ENCODE results near the gene GSN. TPM values are rescaled to one million over a fixed set of nuclear protein-coding genes. Genes with fewer than 3 reads are reported as not detected.

GSN gene
- polyA plus RNA-seq, 2 of the 4 experiments (the other 2 are of a cell fraction) = 33.7 to 77.2 TPM

DNA sequence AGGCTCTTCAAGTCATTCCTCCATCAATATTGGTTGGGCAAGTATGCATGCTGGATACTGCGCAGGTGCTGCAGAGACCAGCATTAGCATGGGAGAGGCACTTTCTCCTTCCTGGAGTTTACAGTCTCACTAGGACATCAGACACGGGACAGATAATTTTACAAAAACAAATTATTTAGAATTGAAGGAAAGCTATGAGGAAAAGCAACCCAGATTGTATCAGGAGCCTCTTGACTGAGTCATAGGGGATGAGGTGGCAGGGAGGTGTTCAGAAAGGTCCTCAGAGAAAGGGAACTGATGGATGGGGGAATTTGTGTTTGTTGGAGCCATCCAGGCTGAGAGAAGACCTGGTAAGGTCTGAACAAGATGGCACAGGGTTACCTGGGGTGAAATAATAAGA lies 41.8 kb upstream of the GSN start:
- no peak for FAIRE-seq
- no peak overlapping the region for H3K4me2 ChIP-seq
- ChIA-PET CTCF (interaction anchor here (0.6 to 9.3 kb wide), 7 partner anchors 8 to 278 kb away, joined by 3 to 74 read pairs (median 6); no protein-coding TSS in a partner anchor), POLR2A (interaction anchor here (0.6 kb wide), 1 partner anchor 42 kb away, joined by 3 read pairs; the partner anchor contains the start of gene GSN)
- TF ChIP-seq HEYL (CRISPR knock-in tag; IDR thresholded peaks at IDR 0.05) = no peak
- no peak for TF ChIP-seq GATA3 (IDR thresholded peaks at IDR 0.05; ENCODE audit: borderline replicate concordance)
- no peak for TF ChIP-seq CBX2 (IDR thresholded peaks at IDR 0.05; ENCODE audit: borderline replicate concordance, low read depth)
- no peak for TF ChIP-seq ZSCAN20 (CRISPR knock-in tag; IDR thresholded peaks at IDR 0.05)
- TF ChIP-seq, protein P1, sequence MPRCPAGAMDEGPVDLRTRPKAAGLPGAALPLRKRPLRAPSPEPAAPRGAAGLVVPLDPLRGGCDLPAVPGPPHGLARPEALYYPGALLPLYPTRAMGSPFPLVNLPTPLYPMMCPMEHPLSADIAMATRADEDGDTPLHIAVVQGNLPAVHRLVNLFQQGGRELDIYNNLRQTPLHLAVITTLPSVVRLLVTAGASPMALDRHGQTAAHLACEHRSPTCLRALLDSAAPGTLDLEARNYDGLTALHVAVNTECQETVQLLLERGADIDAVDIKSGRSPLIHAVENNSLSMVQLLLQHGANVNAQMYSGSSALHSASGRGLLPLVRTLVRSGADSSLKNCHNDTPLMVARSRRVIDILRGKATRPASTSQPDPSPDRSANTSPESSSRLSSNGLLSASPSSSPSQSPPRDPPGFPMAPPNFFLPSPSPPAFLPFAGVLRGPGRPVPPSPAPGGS (IDR thresholded peaks at IDR 0.05) = no peak
- TF ChIP-seq TFCP2L1 (CRISPR knock-in tag; IDR thresholded peaks at IDR 0.05) = no peak
- no peak for TF ChIP-seq CHD2 (IDR thresholded peaks at IDR 0.05; ENCODE audit: low read length, partially characterized antibody)
- TF ChIP-seq, protein P2, sequence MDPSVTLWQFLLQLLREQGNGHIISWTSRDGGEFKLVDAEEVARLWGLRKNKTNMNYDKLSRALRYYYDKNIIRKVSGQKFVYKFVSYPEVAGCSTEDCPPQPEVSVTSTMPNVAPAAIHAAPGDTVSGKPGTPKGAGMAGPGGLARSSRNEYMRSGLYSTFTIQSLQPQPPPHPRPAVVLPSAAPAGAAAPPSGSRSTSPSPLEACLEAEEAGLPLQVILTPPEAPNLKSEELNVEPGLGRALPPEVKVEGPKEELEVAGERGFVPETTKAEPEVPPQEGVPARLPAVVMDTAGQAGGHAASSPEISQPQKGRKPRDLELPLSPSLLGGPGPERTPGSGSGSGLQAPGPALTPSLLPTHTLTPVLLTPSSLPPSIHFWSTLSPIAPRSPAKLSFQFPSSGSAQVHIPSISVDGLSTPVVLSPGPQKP (IDR thresholded peaks at IDR 0.05; ENCODE audit: low read depth, low read length) = no peak
- no peak for TF ChIP-seq MAFK (IDR thresholded peaks at IDR 0.05; ENCODE audit: partially characterized antibody)
- no peak for TF ChIP-seq HDAC2 (IDR thresholded peaks at IDR 0.05)
- TF ChIP-seq, protein P3, sequence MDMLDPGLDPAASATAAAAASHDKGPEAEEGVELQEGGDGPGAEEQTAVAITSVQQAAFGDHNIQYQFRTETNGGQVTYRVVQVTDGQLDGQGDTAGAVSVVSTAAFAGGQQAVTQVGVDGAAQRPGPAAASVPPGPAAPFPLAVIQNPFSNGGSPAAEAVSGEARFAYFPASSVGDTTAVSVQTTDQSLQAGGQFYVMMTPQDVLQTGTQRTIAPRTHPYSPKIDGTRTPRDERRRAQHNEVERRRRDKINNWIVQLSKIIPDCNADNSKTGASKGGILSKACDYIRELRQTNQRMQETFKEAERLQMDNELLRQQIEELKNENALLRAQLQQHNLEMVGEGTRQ (IDR thresholded peaks at IDR 0.05) = no peak
- TF ChIP-seq RNF2 (IDR thresholded peaks at IDR 0.05; ENCODE audit: borderline replicate concordance, low read depth) = no peak
- TF ChIP-seq FOSL2 (IDR thresholded peaks at IDR 0.05) = no peak
- TF ChIP-seq FOSL2 (CRISPR knock-in tag; IDR thresholded peaks at IDR 0.05) = no peak
- no peak for TF ChIP-seq FOSB (CRISPR knock-in tag; IDR thresholded peaks at IDR 0.05)
- TF ChIP-seq ESRRA (IDR thresholded peaks at IDR 0.05; ENCODE audit: borderline replicate concordance, low read length) = no peak
- no peak for TF ChIP-seq POLR2AphosphoS2 (conservative IDR thresholded peaks at IDR 0.05; ENCODE audit: low read length)
- TF ChIP-seq EHMT2 (IDR thresholded peaks at IDR 0.05; ENCODE audit: low read depth) = no peak
- no peak for TF ChIP-seq SMC3 (IDR thresholded peaks at IDR 0.05)
- no peak for TF ChIP-seq NFE2L2 (conservative IDR thresholded peaks at IDR 0.05; ENCODE audit: low read length)
- no peak overlapping the region for H3K27ac ChIP-seq
- WGBS (ENCODE audit: missing lambda C conversion rate) = 50% methylated on average over 2 of the region's 2 CpGs
- no peak overlapping the region for H3K4me3 ChIP-seq
- no peak for DNase-seq (ENCODE audit: low read depth in 1 of 2, low spot score in 1 of 2)
- ATAC-seq = peak in 1 of 2 experiments; percentile 46; a peak in 2 of 6 replicates
- H3K9me3 ChIP-seq = no peaks in the 10 kb centered on the region
- H3K4me1 ChIP-seq = 0 out of 3 replicates have a peak, but pooled peaks cover 12% of the 10 kb centered on the region

DNA sequence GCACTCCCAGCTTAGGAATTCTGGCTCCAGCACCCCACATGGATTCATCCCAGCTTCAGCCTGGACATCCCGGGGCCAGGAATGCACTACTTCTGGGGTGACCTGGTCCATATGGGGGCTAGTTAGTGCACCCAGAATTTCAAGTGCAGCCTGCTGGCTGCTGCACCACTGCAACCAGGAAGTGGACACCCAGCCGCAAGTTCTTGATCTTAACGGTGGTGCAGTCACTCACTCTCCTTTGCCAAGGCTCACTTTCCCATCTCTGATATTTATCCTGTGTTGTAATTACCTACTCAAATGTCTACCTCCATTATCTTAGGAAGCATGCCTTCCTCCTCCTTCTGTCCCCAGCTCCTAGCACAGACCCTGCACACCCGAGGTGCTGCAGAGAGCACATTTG lies 40.1 kb upstream of the GSN start:
- H3K4me3 ChIP-seq = no peak overlapping the region
- no peaks in the 10 kb centered on the region for H3K9me3 ChIP-seq
- ATAC-seq = peak in 1 of 2 experiments; percentile 27; a peak in 1 of 6 replicates
- H3K4me1 ChIP-seq = 0 out of 3 replicates have a peak, but pooled peaks cover 12% of the 10 kb centered on the region
- no peak for FAIRE-seq
- 59% methylated on average over 4 of the region's 4 CpGs for WGBS (ENCODE audit: missing lambda C conversion rate)
- no peak for DNase-seq (ENCODE audit: low read depth in 1 of 2, low spot score in 1 of 2)
- ChIA-PET CTCF (interaction anchor here (0.6 to 9.3 kb wide), 6 partner anchors 13 to 213 kb away, joined by 3 to 74 read pairs (median 4); no protein-coding TSS in a partner anchor), POLR2A (no interaction called here)
- no peak overlapping the region for H3K27ac ChIP-seq
- no peak overlapping the region for H3K4me2 ChIP-seq
- TF ChIP-seq ZSCAN20 (CRISPR knock-in tag; IDR thresholded peaks at IDR 0.05) (no peak), CHD2 (IDR thresholded peaks at IDR 0.05; ENCODE audit: low read length, partially characterized antibody) (no peak), HOXA7 (CRISPR knock-in tag; IDR thresholded peaks at IDR 0.05) (no peak), JUN (IDR thresholded peaks at IDR 0.05) (no peak), POLR2AphosphoS2 (conservative IDR thresholded peaks at IDR 0.05; ENCODE audit: low read length) (no peak), RARB (CRISPR knock-in tag; IDR thresholded peaks at IDR 0.05) (no peak), RFX5 (IDR thresholded peaks at IDR 0.05) (no peak), RNF2 (IDR thresholded peaks at IDR 0.05; ENCODE audit: borderline replicate concordance, low read depth) (no peak), EHMT2 (IDR thresholded peaks at IDR 0.05; ENCODE audit: low read depth) (no peak), MAZ (IDR thresholded peaks at IDR 0.05; ENCODE audit: borderline replicate concordance, low read depth, low read length) (no peak), HOXB13 (CRISPR knock-in tag; IDR thresholded peaks at IDR 0.05; ENCODE audit: low read depth) (no peak), KDM5A (IDR thresholded peaks at IDR 0.05) (no peak), TFCP2L1 (CRISPR knock-in tag; IDR thresholded peaks at IDR 0.05) (no peak), RAD21 (conservative IDR thresholded peaks at IDR 0.05 in 1 of 2, IDR thresholded peaks at IDR 0.05 in 1 of 2) (no peak), ESRRA (IDR thresholded peaks at IDR 0.05; ENCODE audit: borderline replicate concordance, low read length) (no peak)
- TF ChIP-seq, protein P1 (IDR thresholded peaks at IDR 0.05) = no peak
- TF ChIP-seq, protein P4, sequence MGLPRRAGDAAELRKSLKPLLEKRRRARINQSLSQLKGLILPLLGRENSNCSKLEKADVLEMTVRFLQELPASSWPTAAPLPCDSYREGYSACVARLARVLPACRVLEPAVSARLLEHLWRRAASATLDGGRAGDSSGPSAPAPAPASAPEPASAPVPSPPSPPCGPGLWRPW (IDR thresholded peaks at IDR 0.05) = no peak
- TF ChIP-seq, protein P5, sequence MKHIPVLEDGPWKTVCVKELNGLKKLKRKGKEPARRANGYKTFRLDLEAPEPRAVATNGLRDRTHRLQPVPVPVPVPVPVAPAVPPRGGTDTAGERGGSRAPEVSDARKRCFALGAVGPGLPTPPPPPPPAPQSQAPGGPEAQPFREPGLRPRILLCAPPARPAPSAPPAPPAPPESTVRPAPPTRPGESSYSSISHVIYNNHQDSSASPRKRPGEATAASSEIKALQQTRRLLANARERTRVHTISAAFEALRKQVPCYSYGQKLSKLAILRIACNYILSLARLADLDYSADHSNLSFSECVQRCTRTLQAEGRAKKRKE (CRISPR knock-in tag; IDR thresholded peaks at IDR 0.05; ENCODE audit: low read depth) = no peak

Data from A549 (cell line).